GM12878 (cell line): Measurements from ENCODE around the gene TSHR. TPM values are rescaled to one million over a fixed set of nuclear protein-coding genes. Genes with fewer than 3 reads are reported as not detected.

Experiments used
- ATAC-seq: fragments of 200-7000 bp; cut with Tn5 transposase; 3 replicates; pipeline ENCODE4 v1.9.1; 2020; ENCODE audit warnings: mild to moderate bottlenecking, moderate library complexity
- BruUV-seq: library from RNA; stranded (reverse); fragments of 400-500 nt; replicated peaks from 2 replicates; lab custom pipeline; 2021; lab: Mats Ljungman, UMichigan
- CTCF ChIA-PET: fragments of 300-600 bp; sonication (Branson Sonifier 250); formaldehyde crosslinking; extraction: SDS; loops from one replicate; lab custom pipeline; 2021; ENCODE audit warnings: inconsistent platforms; lab: Yijun Ruan, JAX
- POLR2A ChIA-PET: fragments of 350-600 bp; formaldehyde crosslinking; extraction: SDS; loops from one replicate; lab custom pipeline; 2021; ENCODE audit warnings: inconsistent platforms; lab: Charles Lee
- RAD21 ChIA-PET: fragments of 300-600 bp; sonication (Branson Sonifier 250); formaldehyde crosslinking; loops from one replicate; lab custom pipeline; 2023; ENCODE audit warnings: antibody characterized with exemption; ENCODE audit not compliant: unreplicated experiment; lab: Charles Lee
- SMC1A ChIA-PET: fragments of 300-600 bp; sonication (Branson Sonifier 250); formaldehyde crosslinking; loops from one replicate; lab custom pipeline; 2023; ENCODE audit not compliant: unreplicated experiment, uncharacterized antibody; lab: Charles Lee
- DNase-seq: peaks from one replicate; pipeline ENCODE4 v3.0.0-alpha.2; 2011; ENCODE audit warnings: low read depth, low spot score
- FAIRE-seq: peaks from 3 replicates; lab custom pipeline; 2011; peaks lifted over from hg19 to GRCh38; lab: Jason Lieb, UNC
- H2AFZ ChIP-seq: 2 replicates; pipeline ENCODE4 v1.6.0; 2011; ENCODE audit warnings: low read depth, low read length, control low read depth; ENCODE audit not compliant: control insufficient read depth
- H3K27ac ChIP-seq: 2 replicates; pipeline ENCODE4 v1.5.1; 2011; ENCODE audit warnings: control low read depth; ENCODE audit not compliant: control insufficient read depth, insufficient read depth
- H3K27me3 ChIP-seq, 2 experiments: replicated peaks in 1 of 2; 2 replicates each; pipeline versions ENCODE4 v1.6.0 to v1.6.1; 2011; ENCODE audit warnings: low read length in 1 of 2; ENCODE audit not compliant: control insufficient read depth in 2 of 2, insufficient read depth in 2 of 2
- H3K36me3 ChIP-seq, 2 experiments: 2 replicates each; pipeline ENCODE4 v1.5.1; 2011; ENCODE audit warnings: low read length in 1 of 2; ENCODE audit not compliant: control insufficient read depth in 2 of 2, insufficient read depth in 2 of 2
- H3K4me1 ChIP-seq: 2 replicates; pipeline ENCODE4 v1.6.1; 2011; ENCODE audit warnings: mild to moderate bottlenecking, low read length, moderate library complexity, mixed read lengths; ENCODE audit not compliant: control insufficient read depth, insufficient read depth
- H3K4me2 ChIP-seq: 2 replicates; pipeline ENCODE4 v1.6.0; 2011; ENCODE audit warnings: control low read depth; ENCODE audit not compliant: control insufficient read depth, insufficient read depth
- H3K4me3 ChIP-seq: fragments of 200-600 bp; sonication (generic); 2 replicates; pipeline ENCODE4 v1.5.1; 2016
- H3K79me2 ChIP-seq: 2 replicates; pipeline ENCODE4 v1.6.0; 2011; ENCODE audit warnings: low read length; ENCODE audit not compliant: control insufficient read depth, insufficient read depth
- H3K9ac ChIP-seq: 2 replicates; pipeline ENCODE4 v1.8.0; 2011; ENCODE audit warnings: low read length, control low read depth, mixed read lengths; ENCODE audit not compliant: control insufficient read depth, insufficient read depth
- H3K9me3 ChIP-seq: replicated peaks from 3 replicates; pipeline ENCODE4 v1.5.1; 2011; ENCODE audit warnings: mild to moderate bottlenecking, low read length; ENCODE audit not compliant: control insufficient read depth, insufficient read depth
- H4K20me1 ChIP-seq: 2 replicates; pipeline ENCODE4 v1.6.0; 2011; ENCODE audit not compliant: control insufficient read depth, insufficient read depth
- CEBPZ ChIP-seq: fragments of 150-350 bp; IDR thresholded peaks from 2 replicates; pipeline ENCODE4 v1.6.1; 2016; ENCODE audit warnings: low read depth, low read length
- FOS ChIP-seq: IDR thresholded peaks from 3 replicates; pipeline ENCODE4 v1.6.1; 2011; ENCODE audit warnings: borderline replicate concordance; ENCODE audit not compliant: insufficient read length; ENCODE audit errors: extremely low read depth
- GABPA ChIP-seq: IDR thresholded peaks from 2 replicates; pipeline ENCODE4 v1.6.1; 2014; ENCODE audit warnings: antibody characterized with exemption, low read depth, mild to moderate bottlenecking, inconsistent platforms
- IRF3 ChIP-seq: fragments of 450-650 bp; IDR thresholded peaks from 2 replicates; pipeline ENCODE4 v1.6.1; 2014; ENCODE audit warnings: mild to moderate bottlenecking
- MEF2A ChIP-seq: IDR thresholded peaks from 2 replicates; pipeline ENCODE4 v1.6.1; 2011; ENCODE audit warnings: low read depth, mild to moderate bottlenecking, low read length, moderate library complexity; ENCODE audit not compliant: insufficient read depth
- MYB ChIP-seq: fragments of 150-350 bp; IDR thresholded peaks from 2 replicates; pipeline ENCODE4 v1.6.1; 2014; ENCODE audit warnings: mild to moderate bottlenecking, low read depth, low read length, borderline replicate concordance
- MYC ChIP-seq: IDR thresholded peaks from 2 replicates; pipeline ENCODE4 v1.6.1; 2011; ENCODE audit warnings: mild to moderate bottlenecking, low read length, moderate library complexity, inconsistent platforms; ENCODE audit not compliant: insufficient read depth, insufficient replicate concordance, insufficient read length, severe bottlenecking
- PAX8 ChIP-seq: fragments of 450-650 bp; IDR thresholded peaks from 2 replicates; pipeline ENCODE4 v1.6.1; 2017; ENCODE audit warnings: mild to moderate bottlenecking, moderate library complexity
- SIX5 ChIP-seq: IDR thresholded peaks from 2 replicates; pipeline ENCODE4 v1.6.1; 2011; ENCODE audit warnings: mild to moderate bottlenecking, low read depth, low read length, moderate library complexity; ENCODE audit not compliant: severe bottlenecking
- SREBF1 ChIP-seq: IDR thresholded peaks from 2 replicates; pipeline ENCODE4 v1.6.1; 2012; ENCODE audit warnings: mild to moderate bottlenecking, low read length
- ZBTB11 ChIP-seq: fragments of 450-650 bp; formaldehyde crosslinking; IDR thresholded peaks from 2 replicates; pipeline ENCODE4 v1.5.0; 2022; ENCODE audit warnings: mild to moderate bottlenecking, missing genetic modification characterization
- ZNF217 ChIP-seq: fragments of 450-650 bp; IDR thresholded peaks from 2 replicates; pipeline ENCODE4 v1.6.1; 2017; ENCODE audit warnings: antibody characterized with exemption, mild to moderate bottlenecking
- ZNF24 ChIP-seq: fragments of 450-650 bp; IDR thresholded peaks from 2 replicates; pipeline ENCODE4 v1.6.1; 2017; ENCODE audit warnings: antibody characterized with exemption, mild to moderate bottlenecking
- WGBS: methylation state at CpG from one replicate; pipeline ENCODE4 v1.1.6; 2016; ENCODE audit warnings: low lambda C conversion rate; ENCODE audit not compliant: insufficient replicate concordance, insufficient coverage; ENCODE audit errors: missing lambda C conversion rate; 5-methylcytosine and 5-hydroxymethylcytosine counted together
- in situ Hi-C: fragments of 300-500 bp; cut with MboI; formaldehyde crosslinking; loops from 9 replicates; pipeline ENCODE4 v1.14.3; 2018; ENCODE audit warnings: mixed read lengths
- intact Hi-C: fragments of 100-400 bp; cut with micrococcal nuclease; formaldehyde crosslinking; loops from one replicate; pipeline ENCODE4 v1.14.2; 2022; ENCODE audit not compliant: unreplicated experiment
- polyA plus RNA-seq, 11 experiments: library from polyadenylated mRNA; depleted of rRNA in 4 of 11; unstranded in 6 of 11; stranded (reverse) in 5 of 11; fragments of >200 nt; fragmentation: Nextera tagmentation in 4 of 11; fragmentation: Illumina TruSeq in 1 of 11; extraction: Ambion mirVana in 4 of 11; extraction: Trizol in 1 of 11; gene quantifications; 1 replicate in 1 of 11; 2 replicates in 10 of 11; pipeline versions ENCODE4 v1.2.1 to v1.2.3, GENCODE V29; 2011 to 2016; ENCODE audit warnings: inconsistent platforms in 2 of 11, missing spikeins in 2 of 11, low read depth in 1 of 11
- total RNA-seq, 4 experiments: library from RNA; depleted of rRNA in 3 of 4; stranded (reverse); fragments of >200 nt in 3 of 4; fragmentation: Illumina TruSeq in 1 of 4; extraction: Trizol in 1 of 4; gene quantifications; 2 replicates each; pipeline versions ENCODE4 v1.2.1 to v1.2.3, GENCODE V29; 2013 to 2021

The TSHR gene
- total and polyA plus RNA-seq, 10 of the 15 experiments (the other 5 are each of a cell fraction or from before 2014, with no cell fraction given) = 0.06 to 0.31 TPM; not detected in 8

GRCh38 chr14:81172881-81173280 lies 217.5 kb downstream of the TSHR start:
- no TSS peak for BruUV-seq
- Histone ChIP-seq H3K4me1 (peaks cover 42% of the 10 kb centered on the region), H3K79me2 (no peaks in the 10 kb centered on the region), H3K27me3 (no peaks in the 10 kb centered on the region), H3K36me3 (no peaks in the 10 kb centered on the region), H3K9ac (no peak overlapping the region), H3K4me2 (peak overlapping the region; percentile 75), H3K4me3 (no peak overlapping the region), H3K27ac (no peak overlapping the region), H3K9me3 (no peaks in the 10 kb centered on the region), H4K20me1 (no peaks in the 10 kb centered on the region), H2AFZ (no peak overlapping the region; the same call in 1 of the 2 replicates)
- no peak for DNase-seq
- WGBS = 17% methylated on average over 3 of the region's 3 CpGs
- POLR2A ChIA-PET = interaction anchor here (1.1 kb wide), 2 partner anchors 29 to 46 kb away, joined by 4 read pairs; no protein-coding TSS in a partner anchor
- RAD21 ChIA-PET = interaction anchor here (1.0 kb wide), 1 partner anchor 9 kb away, joined by 3 read pairs; no protein-coding TSS in a partner anchor
- FAIRE-seq = no peak
- SMC1A ChIA-PET = interaction anchor here (0.9 to 1.3 kb wide), 5 partner anchors 9 to 292 kb away, joined by 3 to 4 read pairs (median 3); no protein-coding TSS in a partner anchor
- ATAC-seq = no peak
- in situ Hi-C loops (loop anchor here (5.0 kb wide), 1 partner anchor 176 kb away; no protein-coding TSS in a partner anchor), intact Hi-C loops (loop anchor here (5.0 kb wide), 1 partner anchor 289 kb away; no protein-coding TSS in a partner anchor)
- CTCF ChIA-PET = interaction anchor here (1.2 to 5.1 kb wide), 5 partner anchors 8 to 216 kb away, joined by 3 to 69 read pairs (median 5); no protein-coding TSS in a partner anchor
- TF ChIP-seq GABPA (no peak), ZNF217 (no peak), FOS (no peak), MEF2A (no peak), MYC (no peak), ZBTB11 (CRISPR knock-in tag) (no peak), PAX8 (no peak), MYB (no peak), SREBF1 (no peak), CEBPZ (no peak), IRF3 (no peak), ZNF24 (no peak), SIX5 (no peak)
